Measurements from ENCODE around the gene ST7L.
A peak's percentile ranks its signal among the peaks of the same experiment; 100 is the strongest.

Gene ST7L

DNA sequence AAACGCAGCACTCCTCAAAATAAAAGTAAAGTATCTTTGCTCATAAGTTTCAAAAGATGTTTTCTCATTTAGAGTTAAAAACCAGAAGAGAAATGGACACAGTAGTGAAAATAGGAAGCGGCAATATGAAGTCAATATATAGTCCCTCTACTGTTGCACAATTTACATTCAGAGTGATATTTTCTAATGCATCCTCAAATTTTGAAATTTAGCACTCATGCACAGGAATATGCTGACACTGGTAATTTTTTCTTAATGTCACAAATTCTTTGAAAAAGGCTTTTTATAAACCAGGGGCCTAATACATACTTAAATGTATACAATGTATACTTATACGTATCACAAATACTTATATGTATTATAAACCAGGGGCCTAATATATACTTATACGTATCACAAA, 19.5 kb downstream of the ST7L start:
- no peak overlapping the region for H3K4me3 ChIP-seq (ENCODE audit: low read depth, low read length)
- TF ChIP-seq CTCF (IDR thresholded peaks at IDR 0.05; ENCODE audit: control insufficient read depth, extremely low read depth, insufficient read depth) = no peak
- no peak for DNase-seq (ENCODE audit: low read depth)

- H3K4me3 ChIP-seq (ENCODE audit: low read depth, low read length) = peak overlapping the region; percentile 25; the same call in 1 of the 2 replicates
- DNase-seq (ENCODE audit: low read depth) = peak; percentile 97
- TF ChIP-seq CTCF (IDR thresholded peaks at IDR 0.05; ENCODE audit: control insufficient read depth, extremely low read depth, insufficient read depth) = no peak
Observed at GRCh38 chr1:112594208-112594876, 24.6 kb downstream of the ST7L start.

DNA sequence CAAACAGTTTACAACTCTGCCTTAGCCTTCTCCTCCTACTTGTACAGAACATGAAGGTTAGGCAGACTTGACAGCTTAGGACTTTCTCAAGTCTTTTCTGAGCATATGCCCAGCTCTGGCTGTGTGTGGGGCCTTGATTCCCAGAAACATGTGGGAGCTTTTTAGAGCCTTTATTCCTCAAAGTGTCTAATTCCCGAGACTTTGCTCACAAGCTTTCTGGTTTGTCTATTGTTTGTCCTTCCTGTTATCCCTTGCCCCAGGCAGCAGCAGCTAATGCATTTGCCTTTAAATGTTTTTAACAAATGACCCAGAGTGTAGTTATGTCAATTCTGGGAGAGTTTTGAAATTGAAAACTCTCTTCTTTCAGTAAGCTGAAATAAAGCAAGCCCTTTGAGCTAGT, 29.2 kb downstream of the ST7L start:
- no peak for DNase-seq (ENCODE audit: low read depth)
- no peak for TF ChIP-seq CTCF (IDR thresholded peaks at IDR 0.05; ENCODE audit: control insufficient read depth, extremely low read depth, insufficient read depth)

GRCh38 chr1:112583366-112583765, 35.6 kb downstream of the ST7L start:
- no peak for DNase-seq (ENCODE audit: low read depth)
- TF ChIP-seq CTCF (IDR thresholded peaks at IDR 0.05; ENCODE audit: control insufficient read depth, extremely low read depth, insufficient read depth) = no peak
- H3K4me3 ChIP-seq (ENCODE audit: low read depth, low read length) = no peak overlapping the region

More for the DNA sequence above, 29.2 kb downstream of the ST7L start:
- no peak overlapping the region for H3K4me3 ChIP-seq (ENCODE audit: low read depth, low read length)

DNA sequence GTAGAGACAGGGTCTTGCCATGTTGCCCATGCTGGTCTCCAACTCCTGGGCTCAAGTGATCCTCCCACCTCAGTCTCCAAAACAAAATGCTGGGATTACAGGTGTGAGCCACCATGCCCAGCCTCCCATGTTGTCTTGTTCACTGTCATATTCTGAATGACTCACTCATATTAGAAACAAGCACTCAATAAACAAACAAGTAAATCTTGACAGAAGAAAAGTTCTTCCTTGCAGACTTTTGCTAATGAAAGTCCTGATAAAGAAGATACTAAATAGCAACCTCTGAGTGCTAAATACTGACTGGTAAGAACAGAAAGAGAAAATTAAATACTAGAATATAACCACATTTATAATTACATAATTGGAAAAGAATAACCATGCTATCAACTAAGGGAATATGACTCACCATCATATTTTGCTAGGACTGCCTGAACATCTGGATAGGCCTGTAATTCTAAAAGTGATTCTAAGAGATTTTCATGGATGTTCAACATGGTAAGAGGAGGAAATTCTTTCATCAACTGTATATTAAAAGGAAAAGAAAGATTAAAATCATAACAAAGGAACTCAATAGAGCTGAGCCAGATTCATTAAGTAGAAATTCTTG, 37.3 kb downstream of the ST7L start:
- TF ChIP-seq CTCF (IDR thresholded peaks at IDR 0.05; ENCODE audit: control insufficient read depth, extremely low read depth, insufficient read depth) = no peak
- no peak for DNase-seq (ENCODE audit: low read depth)
- no peak overlapping the region for H3K4me3 ChIP-seq (ENCODE audit: low read depth, low read length)

DNA sequence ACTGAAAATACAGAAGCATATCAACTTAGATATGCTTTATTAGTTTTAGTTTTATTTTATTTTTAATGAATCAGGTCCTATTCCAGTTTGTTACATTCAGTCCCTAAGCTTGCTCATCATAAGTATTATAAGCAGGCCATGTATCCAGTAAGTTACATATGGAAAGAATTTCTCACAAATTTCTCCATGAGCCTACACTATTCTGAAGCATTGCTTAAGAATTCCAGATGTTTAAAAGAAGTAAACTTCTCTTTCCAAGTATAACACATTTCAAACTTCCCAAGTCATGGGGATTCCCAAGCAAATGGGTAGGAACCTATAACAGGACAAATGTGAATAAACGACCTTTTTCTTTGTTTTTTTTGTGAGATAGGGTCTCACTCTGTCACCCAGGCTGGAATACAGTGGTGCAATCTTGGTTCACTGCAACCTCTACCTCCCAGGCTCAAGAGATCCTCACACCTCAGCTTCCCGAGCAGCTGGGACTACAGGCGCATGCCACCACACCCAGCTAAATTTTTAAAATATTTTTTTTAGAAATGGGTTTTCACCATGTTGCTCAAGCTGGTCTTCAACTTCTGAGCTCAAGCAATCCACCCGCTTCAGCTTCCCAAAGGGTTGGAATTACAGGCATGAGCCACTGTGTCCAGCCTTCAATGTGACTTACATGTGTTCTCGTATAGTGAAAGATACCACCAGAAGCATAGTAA, 39.0 kb downstream of the ST7L start:
- no peak for TF ChIP-seq CTCF (IDR thresholded peaks at IDR 0.05; ENCODE audit: control insufficient read depth, extremely low read depth, insufficient read depth)
- no peak for DNase-seq (ENCODE audit: low read depth)
- H3K4me3 ChIP-seq (ENCODE audit: low read depth, low read length) = no peak overlapping the region

Measured in LNCaP clone FGC (cell line).